HEK293 (cell line): Measurements from ENCODE around the gene TMEM79.

ENCODE experiments used
- BCL11A ChIP-seq: fragments of 450-650 bp; formaldehyde crosslinking; IDR thresholded peaks from 2 replicates; pipeline ENCODE4 v1.5.1; 2016; ENCODE audit warnings: low read depth, missing biosample characterization, missing genetic modification characterization
- EGR2 ChIP-seq: fragments of 450-650 bp; formaldehyde crosslinking; IDR thresholded peaks from 2 replicates; pipeline ENCODE4 v1.5.1; 2016; ENCODE audit warnings: low read depth, missing biosample characterization, missing genetic modification characterization
- RBAK ChIP-seq: fragments of 450-650 bp; formaldehyde crosslinking; IDR thresholded peaks from 2 replicates; pipeline ENCODE4 v1.5.1; 2016; ENCODE audit warnings: missing biosample characterization, missing genetic modification characterization
- TRIM28 ChIP-seq: IDR thresholded peaks from 2 replicates; pipeline ENCODE4 v1.6.1; 2011; ENCODE audit warnings: low read length, control low read depth, borderline replicate concordance
- ZNF133 ChIP-seq: fragments of 450-650 bp; formaldehyde crosslinking; IDR thresholded peaks from 2 replicates; pipeline ENCODE4 v1.5.1; 2016; ENCODE audit warnings: missing biosample characterization, missing genetic modification characterization
- ZNF280C ChIP-seq: fragments of 450-650 bp; formaldehyde crosslinking; IDR thresholded peaks from 2 replicates; pipeline ENCODE4 v1.5.1; 2016; ENCODE audit warnings: missing biosample characterization, missing genetic modification characterization
- ZNF513 ChIP-seq: fragments of 450-650 bp; IDR thresholded peaks from 2 replicates; pipeline ENCODE4 v1.5.1; 2018; ENCODE audit warnings: missing biosample characterization, missing genetic modification characterization
- ZNF76 ChIP-seq: fragments of 450-650 bp; formaldehyde crosslinking; IDR thresholded peaks from 2 replicates; pipeline ENCODE4; 2016; ENCODE audit warnings: low read depth, missing biosample characterization, missing genetic modification characterization, borderline replicate concordance
- TF ChIP-seq, protein P1 (sequence below): fragments of 450-650 bp; formaldehyde crosslinking; IDR thresholded peaks from 2 replicates; pipeline ENCODE4 v1.5.1; 2016; ENCODE audit warnings: missing biosample characterization, missing genetic modification characterization
- TF ChIP-seq, protein P2 (sequence below): fragments of 450-650 bp; formaldehyde crosslinking; IDR thresholded peaks from 2 replicates; pipeline ENCODE4 v1.5.1; 2016; ENCODE audit warnings: missing biosample characterization, missing genetic modification characterization
- TF ChIP-seq, protein P3 (sequence below): fragments of 450-650 bp; formaldehyde crosslinking; IDR thresholded peaks from 2 replicates; pipeline ENCODE4 v1.5.1; 2016; ENCODE audit warnings: missing biosample characterization, missing genetic modification characterization
- TF ChIP-seq, protein P4 (sequence below): fragments of 450-650 bp; formaldehyde crosslinking; IDR thresholded peaks from 2 replicates; pipeline ENCODE4 v1.5.1; 2017; ENCODE audit warnings: missing biosample characterization, mild to moderate bottlenecking, missing genetic modification characterization, moderate library complexity
- TF ChIP-seq, protein P5 (sequence below): fragments of 450-650 bp; formaldehyde crosslinking; IDR thresholded peaks from 2 replicates; pipeline ENCODE4 v1.5.1; 2016; ENCODE audit warnings: missing biosample characterization, missing genetic modification characterization, low read depth

DNA sequence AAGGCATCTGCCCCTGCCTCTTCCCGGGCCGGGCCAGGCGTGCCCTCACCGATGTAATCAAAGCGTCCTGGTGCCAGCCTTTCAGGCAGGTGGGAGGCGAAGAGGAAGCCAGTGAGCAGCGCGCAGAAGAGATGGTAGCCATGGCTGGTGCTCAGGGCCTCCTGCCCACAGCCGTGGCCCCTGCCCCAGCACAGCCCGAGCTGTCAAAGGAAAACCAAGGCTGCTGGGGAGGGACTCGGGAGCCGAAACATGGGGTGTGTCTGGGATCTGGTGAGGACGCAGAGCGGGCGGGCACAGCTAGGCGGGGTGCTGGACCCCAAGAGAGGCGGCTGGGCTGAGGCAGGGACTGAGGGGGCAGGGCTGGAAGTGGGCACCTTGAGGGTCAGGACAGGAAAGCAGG, 39.4 kb upstream of the TMEM79 start:
- TF ChIP-seq BCL11A (tag by site-specific recombination) (no peak), TRIM28 (no peak), EGR2 (tag by site-specific recombination) (no peak), ZNF513 (no peak), ZNF76 (tag by site-specific recombination) (no peak), ZNF280C (tag by site-specific recombination) (no peak), ZNF133 (tag by site-specific recombination) (no peak), RBAK (tag by site-specific recombination) (no peak)
- TF ChIP-seq, protein P1, sequence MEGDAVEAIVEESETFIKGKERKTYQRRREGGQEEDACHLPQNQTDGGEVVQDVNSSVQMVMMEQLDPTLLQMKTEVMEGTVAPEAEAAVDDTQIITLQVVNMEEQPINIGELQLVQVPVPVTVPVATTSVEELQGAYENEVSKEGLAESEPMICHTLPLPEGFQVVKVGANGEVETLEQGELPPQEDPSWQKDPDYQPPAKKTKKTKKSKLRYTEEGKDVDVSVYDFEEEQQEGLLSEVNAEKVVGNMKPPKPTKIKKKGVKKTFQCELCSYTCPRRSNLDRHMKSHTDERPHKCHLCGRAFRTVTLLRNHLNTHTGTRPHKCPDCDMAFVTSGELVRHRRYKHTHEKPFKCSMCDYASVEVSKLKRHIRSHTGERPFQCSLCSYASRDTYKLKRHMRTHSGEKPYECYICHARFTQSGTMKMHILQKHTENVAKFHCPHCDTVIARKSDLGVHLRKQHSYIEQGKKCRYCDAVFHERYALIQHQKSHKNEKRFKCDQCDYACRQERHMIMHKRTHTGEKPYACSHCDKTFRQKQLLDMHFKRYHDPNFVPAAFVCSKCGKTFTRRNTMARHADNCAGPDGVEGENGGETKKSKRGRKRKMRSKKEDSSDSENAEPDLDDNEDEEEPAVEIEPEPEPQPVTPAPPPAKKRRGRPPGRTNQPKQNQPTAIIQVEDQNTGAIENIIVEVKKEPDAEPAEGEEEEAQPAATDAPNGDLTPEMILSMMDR (tag by site-specific recombination) = no peak
- TF ChIP-seq, protein P2, sequence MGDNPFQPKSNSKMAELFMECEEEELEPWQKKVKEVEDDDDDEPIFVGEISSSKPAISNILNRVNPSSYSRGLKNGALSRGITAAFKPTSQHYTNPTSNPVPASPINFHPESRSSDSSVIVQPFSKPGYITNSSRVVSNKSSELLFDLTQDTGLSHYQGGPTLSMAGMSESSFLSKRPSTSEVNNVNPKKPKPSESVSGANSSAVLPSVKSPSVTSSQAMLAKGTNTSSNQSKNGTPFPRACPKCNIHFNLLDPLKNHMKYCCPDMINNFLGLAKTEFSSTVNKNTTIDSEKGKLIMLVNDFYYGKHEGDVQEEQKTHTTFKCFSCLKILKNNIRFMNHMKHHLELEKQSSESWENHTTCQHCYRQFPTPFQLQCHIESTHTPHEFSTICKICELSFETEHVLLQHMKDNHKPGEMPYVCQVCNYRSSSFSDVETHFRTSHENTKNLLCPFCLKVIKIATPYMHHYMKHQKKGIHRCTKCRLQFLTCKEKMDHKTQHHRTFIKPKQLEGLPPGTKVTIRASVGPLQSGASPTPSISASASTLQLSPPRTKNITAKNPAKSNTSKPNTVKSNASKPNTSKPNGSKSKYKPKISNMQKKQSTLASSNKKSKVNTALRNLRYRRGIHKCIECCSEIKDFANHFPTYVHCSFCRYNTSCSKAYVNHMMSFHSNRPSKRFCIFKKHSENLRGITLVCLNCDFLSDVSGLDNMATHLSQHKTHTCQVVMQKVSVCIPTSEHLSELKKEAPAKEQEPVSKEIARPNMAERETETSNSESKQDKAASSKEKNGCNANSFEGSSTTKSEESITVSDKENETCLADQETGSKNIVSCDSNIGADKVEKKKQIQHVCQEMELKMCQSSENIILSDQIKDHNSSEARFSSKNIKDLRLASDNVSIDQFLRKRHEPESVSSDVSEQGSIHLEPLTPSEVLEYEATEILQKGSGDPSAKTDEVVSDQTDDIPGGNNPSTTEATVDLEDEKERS (tag by site-specific recombination) = no peak
- TF ChIP-seq, protein P3, sequence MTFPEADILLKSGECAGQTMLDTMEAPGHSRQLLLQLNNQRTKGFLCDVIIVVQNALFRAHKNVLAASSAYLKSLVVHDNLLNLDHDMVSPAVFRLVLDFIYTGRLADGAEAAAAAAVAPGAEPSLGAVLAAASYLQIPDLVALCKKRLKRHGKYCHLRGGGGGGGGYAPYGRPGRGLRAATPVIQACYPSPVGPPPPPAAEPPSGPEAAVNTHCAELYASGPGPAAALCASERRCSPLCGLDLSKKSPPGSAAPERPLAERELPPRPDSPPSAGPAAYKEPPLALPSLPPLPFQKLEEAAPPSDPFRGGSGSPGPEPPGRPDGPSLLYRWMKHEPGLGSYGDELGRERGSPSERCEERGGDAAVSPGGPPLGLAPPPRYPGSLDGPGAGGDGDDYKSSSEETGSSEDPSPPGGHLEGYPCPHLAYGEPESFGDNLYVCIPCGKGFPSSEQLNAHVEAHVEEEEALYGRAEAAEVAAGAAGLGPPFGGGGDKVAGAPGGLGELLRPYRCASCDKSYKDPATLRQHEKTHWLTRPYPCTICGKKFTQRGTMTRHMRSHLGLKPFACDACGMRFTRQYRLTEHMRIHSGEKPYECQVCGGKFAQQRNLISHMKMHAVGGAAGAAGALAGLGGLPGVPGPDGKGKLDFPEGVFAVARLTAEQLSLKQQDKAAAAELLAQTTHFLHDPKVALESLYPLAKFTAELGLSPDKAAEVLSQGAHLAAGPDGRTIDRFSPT (tag by site-specific recombination) = no peak
- TF ChIP-seq, protein P4, sequence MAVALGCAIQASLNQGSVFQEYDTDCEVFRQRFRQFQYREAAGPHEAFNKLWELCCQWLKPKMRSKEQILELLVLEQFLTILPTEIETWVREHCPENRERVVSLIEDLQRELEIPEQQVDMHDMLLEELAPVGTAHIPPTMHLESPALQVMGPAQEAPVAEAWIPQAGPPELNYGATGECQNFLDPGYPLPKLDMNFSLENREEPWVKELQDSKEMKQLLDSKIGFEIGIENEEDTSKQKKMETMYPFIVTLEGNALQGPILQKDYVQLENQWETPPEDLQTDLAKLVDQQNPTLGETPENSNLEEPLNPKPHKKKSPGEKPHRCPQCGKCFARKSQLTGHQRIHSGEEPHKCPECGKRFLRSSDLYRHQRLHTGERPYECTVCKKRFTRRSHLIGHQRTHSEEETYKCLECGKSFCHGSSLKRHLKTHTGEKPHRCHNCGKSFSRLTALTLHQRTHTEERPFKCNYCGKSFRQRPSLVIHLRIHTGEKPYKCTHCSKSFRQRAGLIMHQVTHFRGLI (tag by site-specific recombination) = no peak
- TF ChIP-seq, protein P5, sequence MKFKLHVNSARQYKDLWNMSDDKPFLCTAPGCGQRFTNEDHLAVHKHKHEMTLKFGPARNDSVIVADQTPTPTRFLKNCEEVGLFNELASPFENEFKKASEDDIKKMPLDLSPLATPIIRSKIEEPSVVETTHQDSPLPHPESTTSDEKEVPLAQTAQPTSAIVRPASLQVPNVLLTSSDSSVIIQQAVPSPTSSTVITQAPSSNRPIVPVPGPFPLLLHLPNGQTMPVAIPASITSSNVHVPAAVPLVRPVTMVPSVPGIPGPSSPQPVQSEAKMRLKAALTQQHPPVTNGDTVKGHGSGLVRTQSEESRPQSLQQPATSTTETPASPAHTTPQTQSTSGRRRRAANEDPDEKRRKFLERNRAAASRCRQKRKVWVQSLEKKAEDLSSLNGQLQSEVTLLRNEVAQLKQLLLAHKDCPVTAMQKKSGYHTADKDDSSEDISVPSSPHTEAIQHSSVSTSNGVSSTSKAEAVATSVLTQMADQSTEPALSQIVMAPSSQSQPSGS (tag by site-specific recombination) = no peak
